ENCODE measurements around the gene SHISA7. TPM values are rescaled to one million over a fixed set of nuclear protein-coding genes. Genes with fewer than 3 reads are reported as not detected.
A peak's percentile ranks its signal among the peaks of the same experiment; 100 is the strongest.

Gene SHISA7
- total and polyA plus RNA-seq, 4 donors: 0.05 TPM; not detected in 3

GRCh38 chr19:55441692-55442321, 1.3 kb downstream of the SHISA7 start:
- H3K27ac ChIP-seq (ENCODE audit: low read depth in 1 of 2, low read length in 2 of 2): no peak overlapping the region
- H3K4me3 ChIP-seq (ENCODE audit: low read length in 2 of 2): no peak overlapping the region
- no peaks in the 10 kb centered on the region for H3K4me1 ChIP-seq (ENCODE audit: control insufficient read depth in 1 of 2, insufficient read depth in 2 of 2, low read length in 2 of 2)
- ATAC-seq (ENCODE audit: low FRiP score) (no peak), DNase-seq (no peak)
- H3K27me3 ChIP-seq (ENCODE audit: control insufficient read depth in 1 of 2, insufficient read depth in 2 of 2, low read length in 1 of 2): no peaks in the 10 kb centered on the region
- H3K36me3 ChIP-seq (ENCODE audit: control insufficient read depth in 1 of 2, insufficient read depth in 2 of 2, low read length in 1 of 2): no peaks in the 10 kb centered on the region
- no peaks in the 10 kb centered on the region for H3K9me3 ChIP-seq (ENCODE audit: control insufficient read depth, low read length)
- 2 to 3% methylated on average over 33 to 39 of the region's 39 CpGs for WGBS, 2 donors
- intact Hi-C loops (cut with DNase I): no loop called here

DNA sequence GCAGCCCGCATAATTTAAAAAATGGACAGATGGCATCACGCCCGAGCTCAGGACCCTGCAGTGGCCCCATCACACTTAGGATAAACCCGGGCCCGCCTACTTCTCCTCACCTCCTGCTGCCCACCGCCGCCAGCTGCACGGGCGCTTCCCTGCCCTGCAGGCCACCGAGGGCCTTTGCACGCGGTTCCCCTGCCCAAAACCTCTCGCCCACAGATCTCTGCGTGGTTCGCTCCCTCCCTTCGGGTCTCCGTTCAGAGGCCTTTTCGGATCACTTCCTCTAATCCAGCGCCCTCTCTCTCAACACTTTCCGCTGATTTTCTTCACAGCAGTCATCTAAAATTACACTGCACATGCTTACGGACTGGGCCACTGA, 1.8 kb downstream of the SHISA7 start:
- Histone ChIP-seq H3K4me3 (ENCODE audit: low read length in 2 of 2) (no peak overlapping the region), H3K9me3 (ENCODE audit: control insufficient read depth, low read length) (no peaks in the 10 kb centered on the region), H3K4me1 (ENCODE audit: control insufficient read depth in 1 of 2, insufficient read depth in 2 of 2, low read length in 2 of 2) (no peaks in the 10 kb centered on the region), H3K36me3 (ENCODE audit: control insufficient read depth in 1 of 2, insufficient read depth in 2 of 2, low read length in 1 of 2) (no peaks in the 10 kb centered on the region), H3K27me3 (ENCODE audit: control insufficient read depth in 1 of 2, insufficient read depth in 2 of 2, low read length in 1 of 2) (no peaks in the 10 kb centered on the region), H3K27ac (ENCODE audit: low read depth in 1 of 2, low read length in 2 of 2) (no peak overlapping the region)
- DNase-seq: no peak
- ATAC-seq (ENCODE audit: low FRiP score): no peak
- intact Hi-C loops (cut with DNase I): no loop called here
- WGBS, 2 donors: 1 to 4% methylated on average over 21 of the region's 21 CpGs

- Histone ChIP-seq H3K27ac (ENCODE audit: low read depth in 1 of 2, low read length in 2 of 2) (no peak overlapping the region), H3K4me1 (ENCODE audit: control insufficient read depth in 1 of 2, insufficient read depth in 2 of 2, low read length in 2 of 2) (no peaks in the 10 kb centered on the region), H3K36me3 (ENCODE audit: control insufficient read depth in 1 of 2, insufficient read depth in 2 of 2, low read length in 1 of 2) (no peaks in the 10 kb centered on the region), H3K27me3 (ENCODE audit: control insufficient read depth in 1 of 2, insufficient read depth in 2 of 2, low read length in 1 of 2) (no peaks in the 10 kb centered on the region), H3K9me3 (ENCODE audit: control insufficient read depth, low read length) (no peaks in the 10 kb centered on the region), H3K4me3 (ENCODE audit: low read length in 2 of 2) (no peak overlapping the region)
- ATAC-seq (ENCODE audit: low FRiP score) (no peak), DNase-seq (no peak)
- intact Hi-C loops (cut with DNase I): no loop called here
- WGBS, 2 donors: 6 to 7% methylated on average over 39 of the region's 39 CpGs
Measured at GRCh38 chr19:55440411-55441105, 2.5 kb downstream of the SHISA7 start.

DNA sequence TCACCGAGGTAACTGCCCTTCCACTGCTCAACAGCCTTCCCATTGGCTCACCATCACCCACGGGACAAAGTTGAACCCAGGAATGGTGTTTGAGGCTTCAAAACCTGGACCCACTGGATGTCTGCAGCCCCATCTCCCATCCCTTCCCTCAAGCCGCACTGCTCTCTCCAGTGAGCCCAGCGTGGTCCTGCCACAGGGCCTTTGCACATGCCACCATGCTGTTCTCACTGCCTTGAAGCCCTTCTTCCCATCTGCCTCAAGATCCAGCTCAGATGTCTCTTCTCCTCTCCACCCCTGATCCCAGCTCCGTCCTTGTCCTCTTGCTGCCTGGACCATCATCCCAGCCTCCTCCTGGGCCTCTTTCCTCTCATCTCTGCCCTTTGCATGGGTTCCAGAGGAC, 4.0 kb downstream of the SHISA7 start:
- Histone ChIP-seq H3K27ac (ENCODE audit: low read depth in 1 of 2, low read length in 2 of 2) (no peak overlapping the region), H3K4me1 (ENCODE audit: control insufficient read depth in 1 of 2, insufficient read depth in 2 of 2, low read length in 2 of 2) (no peaks in the 10 kb centered on the region), H3K36me3 (ENCODE audit: control insufficient read depth in 1 of 2, insufficient read depth in 2 of 2, low read length in 1 of 2) (no peaks in the 10 kb centered on the region), H3K4me3 (ENCODE audit: low read length in 2 of 2) (no peak overlapping the region), H3K9me3 (ENCODE audit: control insufficient read depth, low read length) (no peaks in the 10 kb centered on the region), H3K27me3 (ENCODE audit: control insufficient read depth in 1 of 2, insufficient read depth in 2 of 2, low read length in 1 of 2) (no peaks in the 10 kb centered on the region)
- DNase-seq (no peak), ATAC-seq (ENCODE audit: low FRiP score) (no peak)
- intact Hi-C loops (cut with DNase I): no loop called here
- 80 to 84% methylated on average over 5 of the region's 5 CpGs for WGBS, 2 donors

DNA sequence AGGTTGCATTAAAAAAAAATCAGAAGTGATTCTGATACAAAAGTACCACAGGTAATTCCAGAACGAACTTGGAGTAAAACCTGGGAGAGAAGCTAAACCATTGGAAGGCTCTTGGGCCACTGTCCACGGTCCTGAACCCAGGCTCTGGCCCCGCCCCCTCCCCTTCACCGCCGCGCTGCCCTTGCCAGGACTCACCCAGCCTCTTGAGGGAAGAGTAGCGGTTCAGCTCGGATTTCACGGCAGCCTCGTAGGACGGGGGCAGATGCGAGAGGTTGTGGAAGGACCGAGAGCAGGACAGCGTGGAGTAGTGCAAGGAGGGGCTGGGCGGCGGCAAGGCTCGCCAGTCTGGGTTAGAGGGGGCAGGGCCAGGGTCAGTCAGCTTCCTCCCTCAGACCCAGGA, 5.7 kb downstream of the SHISA7 start:
- Histone ChIP-seq H3K27ac (ENCODE audit: low read depth in 1 of 2, low read length in 2 of 2) (no peak overlapping the region), H3K4me1 (ENCODE audit: control insufficient read depth in 1 of 2, insufficient read depth in 2 of 2, low read length in 2 of 2) (no peaks in the 10 kb centered on the region), H3K9me3 (ENCODE audit: control insufficient read depth, low read length) (no peaks in the 10 kb centered on the region), H3K4me3 (ENCODE audit: low read length in 2 of 2) (no peak overlapping the region), H3K27me3 (ENCODE audit: control insufficient read depth in 1 of 2, insufficient read depth in 2 of 2, low read length in 1 of 2) (no peaks in the 10 kb centered on the region), H3K36me3 (ENCODE audit: control insufficient read depth in 1 of 2, insufficient read depth in 2 of 2, low read length in 1 of 2) (no peaks in the 10 kb centered on the region)
- 2 to 3% methylated on average over 16 to 17 of the region's 17 CpGs for WGBS, 2 donors
- DNase-seq: no peak
- ATAC-seq (ENCODE audit: low FRiP score): peak; percentile 66
- intact Hi-C loops (cut with DNase I): no loop called here

DNA sequence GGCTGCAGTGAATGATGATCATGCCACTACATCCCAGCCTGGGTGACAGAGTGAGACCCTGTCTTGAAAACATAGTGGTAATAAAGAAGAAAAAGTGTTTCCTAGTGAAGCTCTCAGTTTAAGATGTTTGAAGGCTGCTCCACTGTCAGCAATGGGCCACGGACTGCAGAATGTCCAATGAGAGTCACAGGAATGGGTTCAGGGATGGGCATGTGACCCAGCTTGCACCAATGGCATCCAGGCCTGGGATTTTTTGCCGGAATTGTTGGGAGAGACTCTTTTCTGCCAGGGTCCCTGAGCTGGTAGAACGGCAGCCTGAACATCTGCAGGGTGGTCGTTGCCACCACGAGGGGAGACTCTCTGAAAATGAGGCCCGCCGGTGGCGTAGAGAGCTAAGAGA, 6.3 kb downstream of the SHISA7 start:
- Histone ChIP-seq H3K27ac (ENCODE audit: low read depth in 1 of 2, low read length in 2 of 2) (no peak overlapping the region), H3K36me3 (ENCODE audit: control insufficient read depth in 1 of 2, insufficient read depth in 2 of 2, low read length in 1 of 2) (no peaks in the 10 kb centered on the region), H3K4me1 (ENCODE audit: control insufficient read depth in 1 of 2, insufficient read depth in 2 of 2, low read length in 2 of 2) (no peaks in the 10 kb centered on the region), H3K27me3 (ENCODE audit: control insufficient read depth in 1 of 2, insufficient read depth in 2 of 2, low read length in 1 of 2) (no peaks in the 10 kb centered on the region), H3K9me3 (ENCODE audit: control insufficient read depth, low read length) (no peaks in the 10 kb centered on the region), H3K4me3 (ENCODE audit: low read length in 2 of 2) (no peak overlapping the region)
- no peak for DNase-seq
- intact Hi-C loops (cut with DNase I): no loop called here
- ATAC-seq (ENCODE audit: low FRiP score): no peak
- 43% methylated on average over 8 of the region's 8 CpGs for WGBS, 2 donors

GRCh38 chr19:55435020-55435419, 8.1 kb downstream of the SHISA7 start:
- no peaks in the 10 kb centered on the region for H3K4me1 ChIP-seq (ENCODE audit: control insufficient read depth in 1 of 2, insufficient read depth in 2 of 2, low read length in 2 of 2)
- ATAC-seq (ENCODE audit: low FRiP score) (no peak), DNase-seq (no peak)
- no peak overlapping the region for H3K27ac ChIP-seq (ENCODE audit: low read depth in 1 of 2, low read length in 2 of 2)
- no peak overlapping the region for H3K4me3 ChIP-seq (ENCODE audit: low read length in 2 of 2)
- H3K36me3 ChIP-seq (ENCODE audit: control insufficient read depth in 1 of 2, insufficient read depth in 2 of 2, low read length in 1 of 2): no peaks in the 10 kb centered on the region
- WGBS, 2 donors: 91 to 95% methylated on average over 4 of the region's 4 CpGs
- H3K27me3 ChIP-seq (ENCODE audit: control insufficient read depth in 1 of 2, insufficient read depth in 2 of 2, low read length in 1 of 2): no peaks in the 10 kb centered on the region
- intact Hi-C loops (cut with DNase I): no loop called here
- H3K9me3 ChIP-seq (ENCODE audit: control insufficient read depth, low read length): no peaks in the 10 kb centered on the region

GRCh38 chr19:55434356-55434919, 8.7 kb downstream of the SHISA7 start:
- H3K4me1 ChIP-seq (ENCODE audit: control insufficient read depth in 1 of 2, insufficient read depth in 2 of 2, low read length in 2 of 2): no peaks in the 10 kb centered on the region
- no peaks in the 10 kb centered on the region for H3K27me3 ChIP-seq (ENCODE audit: control insufficient read depth in 1 of 2, insufficient read depth in 2 of 2, low read length in 1 of 2)
- no peak overlapping the region for H3K27ac ChIP-seq (ENCODE audit: low read depth in 1 of 2, low read length in 2 of 2)
- WGBS, 2 donors: 94% methylated on average over 4 of the region's 4 CpGs
- ATAC-seq (ENCODE audit: low FRiP score): no peak
- H3K36me3 ChIP-seq (ENCODE audit: control insufficient read depth in 1 of 2, insufficient read depth in 2 of 2, low read length in 1 of 2): no peaks in the 10 kb centered on the region
- intact Hi-C loops (cut with DNase I): no loop called here
- no peak for DNase-seq
- H3K9me3 ChIP-seq (ENCODE audit: control insufficient read depth, low read length): no peaks in the 10 kb centered on the region
- H3K4me3 ChIP-seq (ENCODE audit: low read length in 2 of 2): no peak overlapping the region

DNA sequence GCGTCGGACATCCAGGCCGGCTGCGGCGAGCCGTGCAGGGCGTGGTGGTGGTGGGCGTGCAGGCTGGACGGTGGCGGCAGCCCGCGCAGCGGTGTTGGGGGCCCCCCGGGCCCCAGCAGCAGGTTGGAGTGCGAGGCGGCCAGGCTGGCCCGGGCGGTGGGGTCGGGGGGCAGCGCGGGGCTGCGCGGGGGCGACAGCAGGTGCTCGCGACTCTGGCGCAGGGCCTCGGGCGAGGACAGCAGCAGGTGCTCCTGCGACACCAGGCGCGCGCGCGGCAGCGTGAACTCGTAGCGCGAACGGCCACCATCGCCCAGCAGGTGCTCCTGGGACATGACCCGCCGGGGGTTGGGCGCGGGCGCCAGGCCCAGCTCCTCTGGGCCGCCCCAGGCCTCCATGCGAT, 9.8 kb downstream of the SHISA7 start:
- Histone ChIP-seq H3K36me3 (ENCODE audit: control insufficient read depth in 1 of 2, insufficient read depth in 2 of 2, low read length in 1 of 2) (no peaks in the 10 kb centered on the region), H3K9me3 (ENCODE audit: control insufficient read depth, low read length) (no peaks in the 10 kb centered on the region), H3K27me3 (ENCODE audit: control insufficient read depth in 1 of 2, insufficient read depth in 2 of 2, low read length in 1 of 2) (no peaks in the 10 kb centered on the region), H3K27ac (ENCODE audit: low read depth in 1 of 2, low read length in 2 of 2) (no peak overlapping the region), H3K4me3 (ENCODE audit: low read length in 2 of 2) (no peak overlapping the region), H3K4me1 (ENCODE audit: control insufficient read depth in 1 of 2, insufficient read depth in 2 of 2, low read length in 2 of 2) (no peaks in the 10 kb centered on the region)
- intact Hi-C loops (cut with DNase I): no loop called here
- DNase-seq (no peak), ATAC-seq (ENCODE audit: low FRiP score) (no peak)
- 6 to 7% methylated on average over 26 to 48 of the region's 48 CpGs for WGBS, 2 donors
